H1 (cell line): ENCODE data around the gene DEAF1. TPM values are rescaled to one million over a fixed set of nuclear protein-coding genes. Genes with fewer than 3 reads are reported as not detected.

Experiments used
- CTCF ChIA-PET: fragments of 300-600 bp; sonication (Branson Sonifier 250); formaldehyde crosslinking; loops from one replicate; lab custom pipeline; 2021; ENCODE audit not compliant: partially characterized antibody; lab: Charles Lee
- POLR2A ChIA-PET: fragments of 300-600 bp; sonication (Branson Sonifier 250); formaldehyde crosslinking; loops from one replicate; lab custom pipeline; 2021; ENCODE audit warnings: inconsistent platforms; ENCODE audit not compliant: partially characterized antibody; lab: Charles Lee
- DNase-seq, 2 experiments: peaks; one replicate each; pipeline versions ENCODE4 v3.0.0 to v3.0.0-alpha.2; 2010 to 2022; ENCODE audit warnings: low spot score in 2 of 2, low read depth in 1 of 2, mixed read lengths in 1 of 2
- FAIRE-seq: peaks from 2 replicates; lab custom pipeline; 2011; peaks lifted over from hg19 to GRCh38; lab: Jason Lieb, UNC
- H2AFZ ChIP-seq: 2 replicates; pipeline ENCODE4 v1.8.1; 2012; ENCODE audit warnings: low read length, inconsistent platforms
- H2AK5ac ChIP-seq: 2 replicates; pipeline ENCODE4 v1.6.1; 2013; ENCODE audit warnings: low read depth, low read length
- H2BK120ac ChIP-seq: replicated peaks from 2 replicates; pipeline ENCODE3; 2013; ENCODE audit warnings: low read depth, low read length, inconsistent platforms
- H2BK12ac ChIP-seq: 2 replicates; pipeline ENCODE4 v1.6.1; 2013; ENCODE audit warnings: low read depth, low read length
- H2BK15ac ChIP-seq: 2 replicates; pipeline ENCODE4 v1.6.1; 2013; ENCODE audit warnings: low read length
- H2BK20ac ChIP-seq: 2 replicates; pipeline ENCODE4 v1.6.1; 2013; ENCODE audit warnings: low read length
- H2BK5ac ChIP-seq: 2 replicates; pipeline ENCODE4 v1.6.1; 2013; ENCODE audit warnings: low read depth, low read length
- H3K14ac ChIP-seq: 2 replicates; pipeline ENCODE4 v1.6.1; 2013; ENCODE audit warnings: inconsistent platforms; ENCODE audit not compliant: insufficient read length
- H3K18ac ChIP-seq: 2 replicates; pipeline ENCODE4 v1.6.1; 2013; ENCODE audit warnings: low read length; ENCODE audit errors: extremely low read depth
- H3K23ac ChIP-seq: 2 replicates; pipeline ENCODE4 v1.6.1; 2013; ENCODE audit warnings: inconsistent platforms; ENCODE audit not compliant: insufficient read length
- H3K23me2 ChIP-seq: 2 replicates; pipeline ENCODE4 v1.6.1; 2013; ENCODE audit warnings: low read depth, low read length
- H3K27ac ChIP-seq: 2 replicates; pipeline ENCODE4 v1.6.1; 2011; ENCODE audit warnings: low read depth, low read length, inconsistent platforms
- H3K27me3 ChIP-seq, 4 experiments: replicated peaks in 1 of 4; 1 replicate in 1 of 4; 2 replicates in 3 of 4; pipeline versions ENCODE4 v1.6.1 to v1.8.1; 2011 to 2013; ENCODE audit warnings: low read length in 3 of 4, mild to moderate bottlenecking in 3 of 4, inconsistent platforms in 2 of 4, mixed read lengths in 2 of 4, moderate library complexity in 1 of 4; ENCODE audit not compliant: control insufficient read depth in 3 of 4, insufficient read depth in 3 of 4; ENCODE audit errors: extremely low read depth in 1 of 4
- H3K36me3 ChIP-seq, 4 experiments: 2 replicates each; pipeline versions ENCODE4 v1.6.1 to v1.8.1; 2011 to 2013; ENCODE audit warnings: mild to moderate bottlenecking in 4 of 4, low read length in 3 of 4, moderate library complexity in 2 of 4, control low read depth in 1 of 4, inconsistent platforms in 1 of 4; ENCODE audit not compliant: insufficient read depth in 4 of 4, control insufficient read depth in 2 of 4
- H3K4ac ChIP-seq: replicated peaks from 2 replicates; pipeline ENCODE3; 2013; ENCODE audit warnings: low read length, low read depth, mixed read lengths, inconsistent platforms; ENCODE audit not compliant: insufficient read length
- H3K4me1 ChIP-seq, 4 experiments: replicated peaks in 1 of 4; 1 replicate in 1 of 4; 2 replicates in 3 of 4; pipeline versions ENCODE4 v1.6.1 to v1.8.1; 2011 to 2013; ENCODE audit warnings: low read length in 3 of 4, inconsistent platforms in 2 of 4, mixed read lengths in 1 of 4; ENCODE audit not compliant: insufficient read depth in 4 of 4, control insufficient read depth in 3 of 4
- H3K4me2 ChIP-seq, 2 experiments: 2 replicates each; pipeline versions ENCODE4 v1.6.1 to v1.8.1; 2011 to 2013; ENCODE audit warnings: low read depth in 2 of 2, low read length in 2 of 2, control low read depth in 1 of 2, inconsistent platforms in 1 of 2, mild to moderate bottlenecking in 1 of 2; ENCODE audit not compliant: insufficient read depth in 1 of 2
- H3K4me3 ChIP-seq, 4 experiments: fragments of 200-600, 300-600 bp in 1 of 4; sonication (generic), shearing (Covaris generic), sonication (Bioruptor Twin) in 1 of 4; 2 replicates each; pipeline versions ENCODE4 v1.5.1 to v1.8.1; 2011 to 2016; ENCODE audit warnings: low read length in 4 of 4, low read depth in 3 of 4, control low read depth in 2 of 4, inconsistent platforms in 2 of 4, mild to moderate bottlenecking in 2 of 4, mixed read lengths in 1 of 4, moderate library complexity in 1 of 4; ENCODE audit not compliant: insufficient read depth in 2 of 4; ENCODE audit errors: extremely low read depth in 1 of 4
- H3K56ac ChIP-seq: replicated peaks from 2 replicates; pipeline ENCODE3; 2013; ENCODE audit warnings: low read depth, mild to moderate bottlenecking, mixed read lengths, low read length, inconsistent platforms; ENCODE audit not compliant: insufficient read length
- H3K79me1 ChIP-seq: 2 replicates; pipeline ENCODE4 v1.6.1; 2013; ENCODE audit warnings: low read depth, low read length, control low read depth
- H3K79me2 ChIP-seq, 2 experiments: 2 replicates each; pipeline versions ENCODE4 v1.6.1 to v1.8.1; 2012 to 2013; ENCODE audit warnings: low read length in 2 of 2, mild to moderate bottlenecking in 2 of 2, inconsistent platforms in 1 of 2; ENCODE audit not compliant: insufficient read depth in 2 of 2, control insufficient read depth in 1 of 2
- H3K9ac ChIP-seq, 4 experiments: replicated peaks in 1 of 4; 1 replicate in 1 of 4; 2 replicates in 3 of 4; pipeline versions ENCODE4 v1.6.1 to v1.8.1; 2011 to 2013; ENCODE audit warnings: low read depth in 3 of 4, low read length in 3 of 4, control low read depth in 2 of 4, mild to moderate bottlenecking in 2 of 4, moderate library complexity in 2 of 4, inconsistent platforms in 1 of 4; ENCODE audit errors: extremely low read depth in 1 of 4
- H3K9me3 ChIP-seq, 2 experiments: 2 replicates each; pipeline versions ENCODE4 v1.6.1 to v1.8.1; 2012 to 2013; ENCODE audit warnings: mild to moderate bottlenecking in 2 of 2, moderate library complexity in 2 of 2, control low read depth in 1 of 2, inconsistent platforms in 1 of 2, low read depth in 1 of 2, low read length in 1 of 2, mixed read lengths in 1 of 2; ENCODE audit not compliant: insufficient read depth in 2 of 2
- H4K20me1 ChIP-seq, 2 experiments: replicated peaks in 1 of 2; 2 replicates each; pipeline versions ENCODE3 to v1.8.1; 2011 to 2013; ENCODE audit warnings: inconsistent platforms in 2 of 2, low read length in 2 of 2, mild to moderate bottlenecking in 1 of 2; ENCODE audit not compliant: insufficient read depth in 2 of 2, control insufficient read depth in 1 of 2
- H4K5ac ChIP-seq: 2 replicates; pipeline ENCODE4 v1.6.1; 2013; ENCODE audit warnings: low read length, low read depth, mixed read lengths, inconsistent platforms; ENCODE audit not compliant: insufficient read length
- H4K8ac ChIP-seq: 2 replicates; pipeline ENCODE4 v1.8.0; 2013; ENCODE audit warnings: mild to moderate bottlenecking, moderate library complexity, low read length, inconsistent platforms; ENCODE audit not compliant: insufficient read depth; ENCODE audit errors: extremely low read depth
- H4K91ac ChIP-seq: replicated peaks from 2 replicates; pipeline ENCODE3; 2013; ENCODE audit warnings: low read length, mixed read lengths, inconsistent platforms; ENCODE audit not compliant: insufficient read length
- ASH2L ChIP-seq: fragments of 200-600, 300-600 bp; sonication (generic); IDR thresholded peaks from one replicate; pipeline ENCODE4 v1.7.1; 2017; ENCODE audit warnings: low read length
- BACH1 ChIP-seq: IDR thresholded peaks from 2 replicates; pipeline ENCODE4 v1.6.1; 2012; ENCODE audit warnings: low read length, improper control_type of control experiment
- BCL11A ChIP-seq, 2 experiments: IDR thresholded peaks; one replicate each; pipeline ENCODE4 v1.6.1; 2011; ENCODE audit warnings: low read depth in 2 of 2, low read length in 2 of 2, mild to moderate bottlenecking in 2 of 2
- EGR1 ChIP-seq: IDR thresholded peaks from 2 replicates; pipeline ENCODE4 v1.6.1; 2011; ENCODE audit warnings: low read depth, low read length, borderline replicate concordance
- GTF2F1 ChIP-seq: IDR thresholded peaks from 2 replicates; pipeline ENCODE4 v1.6.1; 2012; ENCODE audit warnings: low read depth, low read length, improper control_type of control experiment, borderline replicate concordance
- KDM4A ChIP-seq: IDR thresholded peaks from one replicate; pipeline ENCODE4 v1.7.1; 2012; ENCODE audit warnings: low read depth, mild to moderate bottlenecking, moderate library complexity, low read length, inconsistent platforms; ENCODE audit not compliant: severe bottlenecking
- POLR2AphosphoS5 ChIP-seq: IDR thresholded peaks from 2 replicates; pipeline ENCODE4 v1.6.1; 2011; ENCODE audit warnings: low read depth, low read length
- RFX5 ChIP-seq: IDR thresholded peaks from 2 replicates; pipeline ENCODE4 v1.6.1; 2011; ENCODE audit warnings: low read depth, low read length, improper control_type of control experiment, borderline replicate concordance
- SP4 ChIP-seq: IDR thresholded peaks from 2 replicates; pipeline ENCODE4 v1.6.1; 2012; ENCODE audit warnings: low read length, inconsistent platforms
- WGBS, 2 experiments: shearing (Covaris generic) in 1 of 2; methylation state at CpG; one replicate each; pipeline versions ENCODE4 v1.1.6 to v1.1.7; 2013 to 2015; ENCODE audit warnings: low lambda C conversion rate in 2 of 2, mixed read lengths in 2 of 2, inconsistent platforms in 1 of 2, low coverage in 1 of 2, missing lambda C conversion rate in 1 of 2; ENCODE audit not compliant: insufficient replicate concordance in 2 of 2, insufficient coverage in 1 of 2, insufficient read length in 1 of 2; ENCODE audit errors: extremely low coverage in 1 of 2, missing lambda C conversion rate in 1 of 2; 5-methylcytosine and 5-hydroxymethylcytosine counted together
- polyA plus RNA-seq, 7 experiments: library from polyadenylated mRNA; depleted of rRNA in 3 of 7; stranded (reverse) in 5 of 7; unstranded in 2 of 7; fragments of >200 nt in 5 of 7; fragments of 200-250 nt in 2 of 7; gene quantifications; 1 replicate in 5 of 7; 2 replicates in 1 of 7; 4 replicates in 1 of 7; pipeline versions ENCODE4 v1.2.1 to v1.2.3, GENCODE V29; 2011 to 2013; ENCODE audit warnings: missing spikeins in 2 of 7, mixed read lengths in 2 of 7
- total RNA-seq: library from RNA; stranded (reverse); fragmentation: NEBNext Ultra II Directional; extraction: Animal tissue kit (Norgen Biotek cat#: 25700); gene quantifications from 2 replicates; pipeline ENCODE4 v1.2.1, GENCODE V29; 2021

The DEAF1 gene
- total and polyA plus RNA-seq, 2 of the 8 experiments (the other 6 are each of a cell fraction or from before 2014, with no cell fraction given): 47.3 to 58.4 TPM

- Histone ChIP-seq H3K18ac (no peak overlapping the region), H3K23me2 (no peaks in the 10 kb centered on the region), H2BK120ac (no peak overlapping the region), H3K4me2 (no peak overlapping the region), H3K27me3 (no peaks in the 10 kb centered on the region), H3K9me3 (no peaks in the 10 kb centered on the region), H4K8ac (no peak overlapping the region), H3K56ac (no peak overlapping the region), H2BK15ac (no peak overlapping the region), H2AK5ac (no peak overlapping the region), H3K4me3 (no peak overlapping the region), H3K14ac (no peak overlapping the region), H4K20me1 (peaks cover 4 to 20% of the 10 kb centered on the region in 2 experiments), H2AFZ (no peak overlapping the region), H2BK5ac (no peak overlapping the region; the same call in 1 of the 2 replicates), H3K4ac (no peak overlapping the region), H4K5ac (no peak overlapping the region), H4K91ac (no peak overlapping the region), H3K27ac (no peak overlapping the region), H3K4me1 (no peaks in the 10 kb centered on the region), H3K36me3 (peaks cover 29 to 79% (median 61%) of the 10 kb centered on the region in 4 experiments), H3K79me2 (no peaks in the 10 kb centered on the region), H2BK12ac (no peak overlapping the region), H3K79me1 (peaks cover 4% of the 10 kb centered on the region; the same call in 1 of the 2 replicates), H3K23ac (no peak overlapping the region), H3K9ac (no peak overlapping the region), H2BK20ac (no peak overlapping the region)
- ChIA-PET POLR2A (interaction anchor here (1.6 kb wide), 1 partner anchor 33 kb away, joined by 4 read pairs; no protein-coding TSS in a partner anchor), CTCF (interaction anchor here (0.6 to 1.3 kb wide), 3 partner anchors 11 to 51 kb away, joined by 3 to 4 read pairs (median 3); no protein-coding TSS in a partner anchor)
- WGBS, 2 experiments: 94% methylated on average over 33 of the region's 33 CpGs; no CpG with 5 or more reads in 1 of the 2 experiments
- no peak for TF ChIP-seq KDM4A
- no peak for TF ChIP-seq BCL11A (IDR thresholded peaks at IDR 0.05; ENCODE audit: low read depth in 2 of 2, low read length in 2 of 2)
- TF ChIP-seq POLR2AphosphoS5: no peak
- TF ChIP-seq ASH2L: no peak
- no peak for TF ChIP-seq RFX5
- TF ChIP-seq GTF2F1: no peak
- no peak for TF ChIP-seq EGR1
- TF ChIP-seq SP4: no peak
- no peak for TF ChIP-seq BACH1
- FAIRE-seq: no peak
- DNase-seq: no peak
Observed at GRCh38 chr11:605286-606129, 89.5 kb downstream of the DEAF1 start.
